Fibroblast of skin of back (primary cell): Measurements from ENCODE around the gene SCFD2.
A peak's percentile ranks its signal among the peaks of the same experiment; 100 is the strongest.

Source experiments
- DNase-seq: peaks from one replicate; pipeline ENCODE4 v3.0.0-alpha.2; 2013

Gene SCFD2

GRCh38 chr4:53132132-53132891 lies 233.5 kb downstream of the SCFD2 start:
- no peak for DNase-seq

DNA sequence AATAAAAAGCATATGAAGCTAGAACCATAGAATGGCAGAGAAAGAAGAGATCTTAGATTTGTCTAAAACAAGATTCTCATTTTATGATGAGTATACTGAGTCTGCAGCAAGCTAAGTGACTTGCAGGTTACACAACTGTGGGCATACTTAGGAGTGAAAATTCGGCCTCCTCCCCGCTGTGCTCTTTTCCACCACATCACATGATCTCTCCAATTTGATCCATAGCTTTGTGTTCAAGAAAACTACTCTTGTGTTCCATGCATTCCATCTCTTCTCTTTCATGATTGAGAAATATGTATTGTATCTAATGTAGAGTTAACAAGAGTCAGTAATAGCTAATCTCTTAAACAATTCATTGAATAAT lies 234.3 kb downstream of the SCFD2 start:
- DNase-seq = no peak

GRCh38 chr4:53130896-53131561 lies 234.8 kb downstream of the SCFD2 start:
- no peak for DNase-seq

GRCh38 chr4:53128706-53129357 lies 237.0 kb downstream of the SCFD2 start:
- DNase-seq = no peak

DNA sequence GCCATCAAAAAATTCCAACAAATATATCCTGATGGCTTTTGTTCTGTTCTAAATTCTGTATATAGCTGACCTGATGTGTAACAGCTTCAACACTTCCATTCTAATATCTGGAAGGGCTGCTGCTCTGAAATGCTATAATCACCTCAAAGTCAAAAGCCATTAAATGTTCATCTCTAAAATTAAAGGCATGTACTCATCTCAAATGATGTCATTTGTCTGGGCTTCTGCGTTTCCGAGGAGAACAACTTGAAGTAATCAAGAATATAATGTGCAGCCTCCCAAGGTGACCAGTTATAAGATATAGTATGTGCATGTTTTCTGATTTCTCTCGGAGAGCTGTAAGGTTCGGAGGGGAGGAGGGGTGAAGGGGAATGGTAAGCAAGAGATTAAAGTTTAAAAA lies 237.6 kb downstream of the SCFD2 start:
- no peak for DNase-seq

DNA sequence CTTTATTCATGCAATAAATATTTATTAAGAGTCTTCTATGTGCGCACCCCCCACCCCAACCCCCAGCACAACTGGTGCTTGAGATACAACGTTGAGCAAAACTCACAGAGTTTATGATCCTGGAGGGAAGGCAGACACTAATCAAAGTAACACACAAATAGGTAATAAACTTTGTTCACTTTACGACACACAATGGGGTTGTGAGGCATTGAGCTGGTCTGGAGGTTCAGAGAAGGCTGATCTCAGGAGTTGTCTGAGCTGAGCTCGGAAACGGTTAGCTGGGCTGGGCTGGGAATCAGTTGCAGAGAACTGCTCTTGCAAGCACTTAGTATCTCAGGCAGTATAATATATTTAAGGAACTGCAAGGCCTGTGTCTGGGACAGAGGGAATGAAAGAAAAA lies 238.5 kb downstream of the SCFD2 start:
- no peak for DNase-seq

GRCh38 chr4:53126099-53126498 lies 239.8 kb downstream of the SCFD2 start:
- no peak for DNase-seq

DNA sequence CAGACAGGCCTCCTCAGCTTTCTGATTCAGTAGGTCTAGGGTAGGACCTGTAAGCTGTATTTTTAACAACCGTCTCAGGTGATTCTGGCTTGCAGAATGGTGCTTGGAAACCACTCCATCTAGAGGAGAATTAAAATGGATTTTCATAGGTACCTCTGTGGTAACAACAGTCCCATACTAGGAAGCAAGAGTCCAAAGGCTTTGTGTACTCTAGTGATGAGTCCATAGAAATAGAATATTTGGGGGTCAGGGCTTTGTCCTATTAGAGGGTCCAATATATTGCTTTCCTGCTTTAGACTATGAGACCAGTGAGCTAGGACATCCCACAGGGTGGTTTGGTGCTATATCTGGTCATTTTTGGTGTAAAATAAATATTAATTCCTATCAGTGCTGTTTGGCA lies 242.0 kb downstream of the SCFD2 start:
- no peak for DNase-seq

DNA sequence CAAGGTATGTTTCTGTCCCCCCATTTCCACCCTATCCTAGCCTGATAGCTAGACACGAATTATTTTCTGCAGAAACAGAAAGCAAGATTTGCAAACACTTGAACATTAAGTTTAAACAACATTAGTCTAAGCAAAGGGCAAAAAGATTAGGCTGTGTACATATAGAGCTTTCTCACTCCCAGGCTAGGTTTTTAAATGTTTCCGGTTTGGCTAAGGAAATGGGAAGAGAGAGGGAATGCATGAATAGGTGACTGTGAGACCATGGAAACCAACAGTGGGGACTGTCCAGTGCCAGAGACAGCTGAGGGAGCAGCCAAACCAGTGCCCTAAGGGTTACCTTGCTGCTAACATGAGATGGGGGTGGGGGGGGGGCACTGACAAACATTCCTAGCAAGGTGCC lies 242.7 kb downstream of the SCFD2 start:
- DNase-seq = no peak

DNA sequence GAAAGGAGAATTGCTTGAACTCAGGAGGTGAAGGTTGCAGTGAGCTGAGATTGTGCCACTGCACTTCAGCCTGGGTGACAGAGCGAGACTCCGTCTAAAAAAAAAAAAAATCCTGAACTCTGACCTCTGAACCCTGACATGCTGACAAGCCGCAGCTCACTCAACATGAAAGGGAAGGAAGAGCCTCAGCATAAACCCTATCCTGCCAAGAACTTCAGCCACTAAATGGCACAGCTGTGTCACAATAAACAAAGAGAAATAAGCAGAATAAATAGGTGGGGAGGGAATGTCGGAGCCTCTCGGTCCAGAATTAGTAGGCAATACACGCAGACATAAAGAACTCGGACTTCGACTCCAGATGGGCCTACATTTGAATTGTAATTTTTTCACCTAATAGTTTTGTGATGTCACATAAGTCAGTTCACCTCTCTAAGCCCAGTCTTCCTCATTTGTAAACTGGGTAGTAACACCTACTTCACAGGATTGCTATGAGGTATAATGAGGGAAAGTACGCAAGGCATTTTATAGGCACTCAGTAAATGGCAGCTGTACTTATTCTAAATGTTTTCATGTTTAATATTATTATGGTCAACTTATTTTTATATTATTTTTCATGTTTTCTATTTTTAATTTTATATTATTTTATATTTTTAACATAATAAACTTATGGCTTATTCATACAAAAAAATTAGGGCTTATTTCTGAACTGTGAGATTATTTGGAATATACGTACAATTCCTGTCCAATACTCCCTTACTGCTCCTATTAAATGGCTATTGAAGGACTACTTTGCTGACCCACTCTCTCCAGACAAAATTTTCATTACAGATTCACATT lies 243.4 kb downstream of the SCFD2 start:
- DNase-seq = no peak

GRCh38 chr4:53121264-53121865 lies 244.5 kb downstream of the SCFD2 start:
- no peak for DNase-seq

- DNase-seq = no peak
These were observed 245.1 kb downstream of the SCFD2 start for GRCh38 chr4:53120778-53121177.

- peak; percentile 81 for DNase-seq
These were observed 246.2 kb downstream of the SCFD2 start for GRCh38 chr4:53119680-53120079.

DNA sequence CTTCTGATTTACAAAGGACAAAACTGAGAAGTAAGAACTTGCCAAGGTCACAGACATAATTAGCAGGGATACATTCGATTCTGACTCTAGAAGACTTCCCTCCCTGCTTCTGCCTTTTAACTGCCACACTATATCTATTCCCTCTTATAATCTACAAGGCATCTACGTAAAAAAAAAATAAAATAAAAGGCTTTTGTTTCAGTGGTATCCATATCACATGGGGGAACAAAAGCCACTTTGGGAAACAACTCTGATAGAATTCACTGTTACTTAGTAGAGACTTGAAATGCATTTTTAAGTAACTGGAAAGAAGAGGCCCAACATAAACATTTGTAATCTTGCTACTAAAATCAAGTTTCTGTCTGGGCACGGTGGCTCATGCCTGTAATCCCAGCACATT lies 247.2 kb downstream of the SCFD2 start:
- no peak for DNase-seq

- DNase-seq = peak; percentile 21
These were observed 248.9 kb downstream of the SCFD2 start for GRCh38 chr4:53116954-53117353.

DNA sequence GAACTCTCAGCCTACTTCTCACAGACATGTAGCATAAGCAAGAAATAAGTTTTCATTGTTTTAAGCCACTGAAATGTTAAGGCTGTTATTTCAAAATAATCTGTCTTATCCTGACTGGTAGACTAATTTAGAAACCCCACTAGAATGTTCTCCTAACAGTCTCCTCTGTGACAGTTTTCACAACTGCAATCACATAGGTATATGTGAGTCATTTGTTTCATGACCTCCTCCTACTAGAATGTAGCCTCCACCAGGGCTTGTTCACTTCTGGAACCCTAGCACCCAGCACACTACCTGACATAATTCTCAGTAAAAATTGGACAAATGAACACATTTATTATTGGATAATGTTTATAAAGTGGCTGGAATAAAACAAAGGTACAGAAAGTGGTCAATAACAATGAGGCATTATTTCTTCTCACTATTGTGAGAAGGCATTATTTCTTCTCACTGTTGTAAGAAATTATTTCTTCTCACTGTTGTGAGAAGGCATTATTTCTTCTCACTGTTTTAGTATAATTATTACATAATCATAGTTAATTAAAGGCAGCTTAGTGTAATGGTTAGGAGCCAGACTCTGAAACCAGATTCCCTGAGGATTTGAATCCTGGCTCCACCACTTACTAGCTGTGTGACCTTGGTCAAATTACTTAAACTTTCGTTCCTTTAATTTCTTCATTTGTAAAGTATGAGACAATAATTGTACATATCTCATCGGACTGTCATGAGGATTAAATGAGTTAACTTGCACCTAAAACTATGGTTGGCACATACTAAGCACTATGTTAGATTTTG lies 252.2 kb downstream of the SCFD2 start:
- DNase-seq = no peak

DNA sequence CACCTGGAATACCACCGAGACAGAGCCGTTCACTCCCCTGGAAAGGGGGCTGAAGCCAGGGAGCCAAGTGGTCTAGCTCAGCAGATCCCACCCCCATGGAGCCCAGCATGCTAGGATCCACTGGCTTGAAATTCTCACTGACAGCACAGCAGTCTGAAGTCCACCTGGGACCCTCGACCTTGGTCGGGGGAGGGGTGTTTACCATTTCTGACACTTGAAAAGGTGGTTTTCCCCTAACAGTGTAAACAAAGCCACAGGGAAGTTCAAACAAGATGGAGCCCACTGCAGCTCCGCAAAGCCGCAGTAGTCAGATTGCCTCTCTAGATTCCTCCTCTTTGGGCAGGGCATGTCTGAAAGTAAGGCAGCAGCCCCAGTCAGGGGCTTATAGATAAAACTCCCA lies 260.5 kb downstream of the SCFD2 start:
- DNase-seq = no peak

GRCh38 chr4:53103481-53103880 lies 262.4 kb downstream of the SCFD2 start:
- no peak for DNase-seq

DNA sequence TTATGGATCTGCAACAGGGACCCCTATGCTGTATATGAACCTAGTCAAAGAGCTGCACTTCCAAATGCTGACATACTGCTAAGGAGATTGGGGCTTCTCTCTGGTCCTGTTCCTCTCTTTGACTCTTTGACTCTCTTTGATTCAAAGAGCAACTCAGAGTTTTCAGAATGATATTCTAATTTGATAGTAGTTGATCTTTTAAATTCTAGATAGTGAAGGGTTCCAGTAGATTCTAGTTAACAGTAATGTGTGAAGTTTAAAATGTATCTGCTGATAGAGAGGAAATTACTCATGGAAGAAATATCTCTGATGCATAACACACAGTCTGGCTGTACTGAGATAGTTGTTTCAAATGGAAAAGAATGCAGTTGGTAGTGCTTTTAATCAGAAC lies 264.7 kb downstream of the SCFD2 start:
- DNase-seq = peak; percentile 86

GRCh38 chr4:53100501-53101190 lies 265.2 kb downstream of the SCFD2 start:
- DNase-seq = peak; percentile 82

- DNase-seq = peak; percentile 84
These were observed 267.2 kb downstream of the SCFD2 start for GRCh38 chr4:53098681-53099121.
